Gastrocnemius medialis (tissue), 4 donors: Measurements from ENCODE around the gene TELO2.
A peak's percentile ranks its signal among the peaks of the same experiment; 100 is the strongest.

Experiments used
- POLR2A ChIP-seq, 2 donors: fragments of 450-650 bp; IDR thresholded peaks; one replicate each; pipeline ENCODE4 v1.6.1; 2017; ENCODE audit warnings: antibody characterized with exemption in 2 of 2, mild to moderate bottlenecking in 2 of 2, moderate library complexity in 2 of 2
- TF ChIP-seq, protein P1 (sequence below), 5 experiments: fragments of 450-650 bp in 3 of 5; fragments of 200-600 bp in 2 of 5; sonication (generic) in 2 of 5; IDR thresholded peaks in 4 of 5; conservative IDR thresholded peaks in 1 of 5; 1 replicate in 4 of 5; 2 replicates in 1 of 5; pipeline ENCODE4 v1.5.1; 2016 to 2019; ENCODE audit warnings: antibody characterized with exemption in 5 of 5, mild to moderate bottlenecking in 3 of 5, moderate library complexity in 3 of 5

GRCh38 chr16:1532081-1532760 lies 39.1 kb downstream of the TELO2 start:
- TF ChIP-seq POLR2A (IDR thresholded peaks at IDR 0.05) = peak; percentile 41
- TF ChIP-seq, protein P1, sequence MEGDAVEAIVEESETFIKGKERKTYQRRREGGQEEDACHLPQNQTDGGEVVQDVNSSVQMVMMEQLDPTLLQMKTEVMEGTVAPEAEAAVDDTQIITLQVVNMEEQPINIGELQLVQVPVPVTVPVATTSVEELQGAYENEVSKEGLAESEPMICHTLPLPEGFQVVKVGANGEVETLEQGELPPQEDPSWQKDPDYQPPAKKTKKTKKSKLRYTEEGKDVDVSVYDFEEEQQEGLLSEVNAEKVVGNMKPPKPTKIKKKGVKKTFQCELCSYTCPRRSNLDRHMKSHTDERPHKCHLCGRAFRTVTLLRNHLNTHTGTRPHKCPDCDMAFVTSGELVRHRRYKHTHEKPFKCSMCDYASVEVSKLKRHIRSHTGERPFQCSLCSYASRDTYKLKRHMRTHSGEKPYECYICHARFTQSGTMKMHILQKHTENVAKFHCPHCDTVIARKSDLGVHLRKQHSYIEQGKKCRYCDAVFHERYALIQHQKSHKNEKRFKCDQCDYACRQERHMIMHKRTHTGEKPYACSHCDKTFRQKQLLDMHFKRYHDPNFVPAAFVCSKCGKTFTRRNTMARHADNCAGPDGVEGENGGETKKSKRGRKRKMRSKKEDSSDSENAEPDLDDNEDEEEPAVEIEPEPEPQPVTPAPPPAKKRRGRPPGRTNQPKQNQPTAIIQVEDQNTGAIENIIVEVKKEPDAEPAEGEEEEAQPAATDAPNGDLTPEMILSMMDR (IDR thresholded peaks at IDR 0.05 in 4 of 5, conservative IDR thresholded peaks at IDR 0.05 in 1 of 5) = no peak
